Epithelial cell of prostate (primary cell): ENCODE results near the gene TTC7B.

Experiments used
- DNase-seq: peaks from one replicate; pipeline ENCODE4 v3.0.0-alpha.2; 2011; ENCODE audit warnings: low read depth, low spot score
- H3K27ac ChIP-seq: fragments of 450-650 bp; 2 replicates; pipeline ENCODE4 v1.5.1; 2017; ENCODE audit warnings: mild to moderate bottlenecking

TTC7B gene

DNA sequence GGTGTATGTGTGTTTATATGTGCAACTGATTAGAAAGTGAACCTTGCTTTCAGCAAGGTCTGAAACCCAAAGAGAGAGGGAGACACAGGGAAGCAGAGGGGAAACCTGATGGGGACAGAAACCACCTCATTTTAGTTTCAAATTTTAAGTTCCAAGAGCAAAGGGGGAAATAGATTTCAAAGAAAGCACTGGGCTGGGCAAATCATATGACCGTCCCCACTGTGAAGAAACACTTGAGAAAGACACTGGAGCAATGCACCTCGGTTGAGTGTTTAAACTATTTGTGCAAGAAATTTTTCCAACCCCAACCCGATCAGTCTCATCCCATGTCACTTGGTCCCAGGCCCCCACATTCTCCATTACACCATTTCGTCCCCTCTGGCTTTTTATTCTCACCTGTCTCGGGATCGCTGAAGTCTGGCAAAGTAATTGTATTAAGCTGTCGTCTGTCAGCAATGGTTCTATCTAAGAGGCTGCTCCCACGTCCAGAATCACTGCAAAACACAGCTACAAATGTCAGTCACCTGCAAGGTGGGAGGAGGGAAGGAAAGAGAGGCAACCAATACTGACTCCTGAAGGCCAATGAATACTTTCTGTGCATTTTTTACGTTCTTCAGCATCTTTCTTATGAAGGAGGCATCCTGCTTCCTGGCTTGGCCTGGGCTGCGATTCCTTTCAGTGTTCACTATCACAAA is 205.7 kb downstream of the TTC7B start:
- DNase-seq = no peak
- no peak overlapping the region for H3K27ac ChIP-seq

DNA sequence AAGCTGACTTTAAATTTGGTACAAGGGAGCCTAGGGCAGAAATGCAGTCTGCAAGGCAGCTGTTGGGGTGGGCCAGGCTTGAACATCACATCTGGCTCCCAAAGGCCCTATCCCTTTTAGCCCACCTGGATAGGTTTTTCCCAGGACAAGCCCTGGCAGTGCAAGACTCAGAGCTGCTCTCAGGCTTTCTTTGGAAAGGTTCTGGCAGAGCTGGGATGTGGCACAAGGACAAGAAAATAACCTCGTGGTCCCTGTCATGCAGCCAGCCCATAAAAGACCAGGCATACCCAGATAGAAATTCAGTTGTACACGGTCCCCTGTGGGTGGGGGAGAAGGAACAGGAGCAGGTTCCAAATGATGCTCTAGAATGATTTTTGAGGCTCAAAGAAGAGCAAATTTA is 206.9 kb downstream of the TTC7B start:
- no peak for DNase-seq
- no peak overlapping the region for H3K27ac ChIP-seq

DNA sequence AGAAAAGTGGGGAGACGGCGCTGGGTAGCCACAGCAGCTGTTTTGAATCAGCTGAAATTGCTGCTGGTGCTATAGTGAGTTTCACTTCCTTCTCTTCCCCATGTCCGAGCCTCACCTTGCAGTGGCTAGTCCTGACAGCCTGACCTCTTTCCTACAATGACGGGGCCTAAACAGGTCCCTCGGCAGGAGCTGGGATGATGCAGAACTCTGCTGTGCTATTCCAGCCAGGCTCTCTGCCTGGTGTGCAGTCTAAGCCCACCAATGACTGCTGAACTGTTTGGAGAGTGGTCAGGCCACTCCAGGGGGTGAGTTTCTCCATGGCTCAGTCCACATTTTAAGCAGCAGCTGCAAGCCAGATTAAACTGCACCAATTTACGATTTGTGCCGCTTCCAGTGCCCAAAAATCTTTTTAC is 207.3 kb downstream of the TTC7B start:
- no peak for DNase-seq
- no peak overlapping the region for H3K27ac ChIP-seq

DNA sequence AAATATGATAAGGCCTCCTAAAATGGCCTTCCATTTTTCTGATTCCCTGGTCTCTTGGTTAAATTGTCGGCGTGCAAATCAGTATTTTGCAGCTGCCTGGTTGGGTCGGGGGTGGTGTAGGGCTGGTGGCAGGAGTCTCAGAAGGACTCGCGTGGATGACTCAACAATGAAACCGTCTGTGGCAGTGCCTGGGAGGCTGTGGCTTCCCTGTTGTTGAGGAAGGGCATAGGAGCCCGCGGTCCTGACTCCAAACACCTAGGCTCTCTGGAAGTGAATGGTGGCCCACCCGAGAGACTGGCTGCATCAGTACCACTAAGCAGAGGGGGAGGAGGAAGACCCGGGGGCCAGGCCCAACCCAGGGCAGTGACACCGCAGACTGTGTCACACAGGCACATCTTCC is 207.9 kb downstream of the TTC7B start:
- DNase-seq = no peak
- H3K27ac ChIP-seq = no peak overlapping the region

DNA sequence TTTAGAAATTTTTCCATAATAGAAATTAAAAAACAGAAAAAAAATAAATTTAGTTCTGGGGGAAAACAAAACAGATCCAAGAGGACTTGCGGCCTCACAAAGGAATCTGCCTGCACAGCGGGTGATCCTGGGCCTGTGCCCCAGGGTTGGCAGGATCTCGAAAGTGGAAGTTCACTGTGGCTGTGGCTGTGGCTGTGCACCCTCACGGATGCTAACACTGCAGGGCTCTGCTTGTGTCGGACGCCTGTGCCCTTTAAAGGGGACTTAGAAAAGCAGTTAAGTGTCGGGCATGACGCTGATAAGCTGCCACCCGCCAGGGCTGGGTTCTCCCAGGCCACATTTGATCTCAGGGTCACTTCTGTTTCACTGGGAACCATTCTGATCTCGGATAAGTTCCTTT is 209.1 kb downstream of the TTC7B start:
- DNase-seq = no peak

DNA sequence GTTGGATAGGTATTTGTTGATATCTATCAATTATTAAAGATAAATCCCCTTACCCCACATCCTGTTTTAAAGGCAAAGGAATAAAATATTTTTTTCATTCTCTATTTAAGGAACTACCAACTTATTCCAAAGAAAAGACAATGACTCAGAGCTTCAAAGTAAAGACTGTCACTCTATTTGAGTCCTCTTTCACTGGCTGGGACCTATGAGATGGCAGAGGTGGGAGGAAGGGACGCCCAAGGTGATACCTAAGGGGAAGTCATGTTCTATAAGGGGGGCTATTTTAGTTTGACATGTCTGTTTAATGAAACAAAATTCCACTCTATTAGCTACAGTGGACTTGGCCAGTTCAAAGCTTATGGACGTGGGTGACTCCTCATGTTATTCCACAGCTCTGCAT is 209.8 kb downstream of the TTC7B start:
- DNase-seq = no peak
- H3K27ac ChIP-seq = no peak overlapping the region

More for the DNA sequence above, 209.1 kb downstream of the TTC7B start:
- no peak overlapping the region for H3K27ac ChIP-seq

DNA sequence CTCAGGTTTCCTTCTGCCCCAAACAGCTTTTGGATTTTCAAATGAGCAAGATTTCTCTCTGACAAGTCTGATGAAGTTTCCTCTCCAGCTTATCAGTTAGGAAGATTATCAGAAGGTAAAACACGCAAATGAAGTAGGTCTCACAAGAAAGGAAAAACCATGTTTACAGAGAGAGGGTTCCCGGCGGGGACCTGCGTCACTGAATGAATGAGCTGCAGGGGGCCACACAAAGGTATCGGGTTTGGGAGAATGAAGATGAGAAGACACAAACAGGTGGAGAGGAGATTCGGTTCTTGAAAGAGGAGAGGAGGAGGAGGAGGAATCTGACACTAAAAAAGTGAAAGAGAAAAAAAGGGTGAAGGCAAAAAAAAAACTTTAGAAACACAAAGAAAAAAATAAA is 210.8 kb downstream of the TTC7B start:
- no peak overlapping the region for H3K27ac ChIP-seq
- no peak for DNase-seq

DNA sequence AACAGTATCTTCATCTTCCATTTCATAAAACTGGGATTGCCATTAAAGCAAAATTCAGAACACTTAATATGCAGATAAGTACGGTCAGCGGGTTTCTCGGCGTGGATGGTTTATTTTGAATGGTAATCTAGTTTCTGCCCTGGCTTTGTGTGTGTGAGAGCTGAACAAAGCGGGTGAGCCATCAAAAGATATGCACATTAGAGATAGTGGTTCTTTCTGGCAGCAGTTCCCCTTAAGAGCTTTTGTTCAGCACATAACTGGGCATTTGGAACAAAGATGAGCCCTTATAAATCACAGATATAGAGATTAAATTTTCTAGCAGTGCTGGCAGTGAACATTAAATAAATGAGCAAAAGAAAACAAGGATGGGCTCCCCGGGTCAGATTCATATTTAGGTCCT is 211.9 kb downstream of the TTC7B start:
- H3K27ac ChIP-seq = no peak overlapping the region
- DNase-seq = no peak

DNA sequence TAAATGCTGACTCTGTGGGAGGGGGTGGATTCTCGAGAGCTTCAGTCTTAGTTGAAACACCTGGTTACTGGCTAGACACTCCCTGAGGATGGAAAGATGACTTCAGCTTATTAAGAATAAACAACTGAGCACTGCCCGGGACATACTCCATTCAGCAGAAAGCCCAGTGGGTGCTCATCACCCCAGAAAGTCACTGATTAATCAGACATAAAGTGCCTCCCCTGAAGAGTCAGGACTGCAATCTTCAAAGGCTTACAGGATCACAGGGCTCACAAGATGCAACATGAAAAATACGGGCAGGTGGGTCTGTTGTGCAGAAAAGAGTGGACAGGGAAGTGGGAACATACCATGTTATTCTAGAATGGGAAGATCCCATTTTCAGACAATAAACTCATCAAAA is 212.4 kb downstream of the TTC7B start:
- DNase-seq = no peak
- H3K27ac ChIP-seq = no peak overlapping the region

DNA sequence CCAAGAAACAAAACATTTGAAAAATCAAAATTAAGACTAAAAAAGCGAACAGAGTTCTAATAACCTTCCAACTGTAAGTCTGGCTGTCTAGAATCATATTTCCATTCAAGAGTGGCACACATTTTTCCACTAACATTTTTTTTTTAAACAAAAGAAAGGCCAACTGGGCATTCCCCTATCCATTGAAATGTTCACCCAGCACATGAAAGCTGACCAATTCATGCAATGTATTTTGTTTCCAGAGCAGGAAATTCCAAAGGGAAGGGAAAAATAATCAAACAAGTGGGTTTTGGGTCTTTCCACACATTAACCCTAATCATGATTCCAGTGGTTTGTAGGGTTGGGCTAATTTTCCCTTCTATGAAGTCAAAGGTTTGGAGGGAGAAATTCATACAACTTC is 212.9 kb downstream of the TTC7B start:
- no peak overlapping the region for H3K27ac ChIP-seq
- no peak for DNase-seq

DNA sequence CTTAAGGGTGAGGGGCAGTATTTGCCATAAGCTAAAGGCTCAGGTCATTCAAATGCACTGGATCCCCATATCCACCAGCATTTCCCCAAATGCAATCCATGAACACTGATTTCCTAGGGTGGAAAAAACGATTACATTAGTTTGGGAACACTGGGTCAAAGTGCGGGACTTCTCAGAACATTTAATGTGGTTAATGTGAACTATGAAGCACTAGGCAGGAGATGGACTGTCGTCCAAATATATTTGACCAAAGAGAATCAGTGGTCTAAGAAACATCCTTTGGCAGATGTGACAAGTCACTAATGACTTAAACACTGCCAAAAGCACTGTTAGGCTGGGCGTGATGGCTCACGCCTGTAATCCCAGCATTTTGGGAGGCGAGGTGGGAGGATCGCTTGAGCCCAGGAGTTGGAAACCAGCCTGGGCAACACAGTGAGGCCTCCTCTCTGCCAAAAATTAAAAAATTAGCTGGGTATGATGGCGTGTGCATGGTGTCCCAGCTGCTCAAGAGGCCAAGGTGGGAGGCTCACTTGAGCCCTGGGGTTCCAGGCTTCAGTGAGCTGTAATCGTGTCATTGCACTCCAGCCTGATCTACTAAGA is 214.0 kb downstream of the TTC7B start:
- no peak overlapping the region for H3K27ac ChIP-seq
- no peak for DNase-seq

DNA sequence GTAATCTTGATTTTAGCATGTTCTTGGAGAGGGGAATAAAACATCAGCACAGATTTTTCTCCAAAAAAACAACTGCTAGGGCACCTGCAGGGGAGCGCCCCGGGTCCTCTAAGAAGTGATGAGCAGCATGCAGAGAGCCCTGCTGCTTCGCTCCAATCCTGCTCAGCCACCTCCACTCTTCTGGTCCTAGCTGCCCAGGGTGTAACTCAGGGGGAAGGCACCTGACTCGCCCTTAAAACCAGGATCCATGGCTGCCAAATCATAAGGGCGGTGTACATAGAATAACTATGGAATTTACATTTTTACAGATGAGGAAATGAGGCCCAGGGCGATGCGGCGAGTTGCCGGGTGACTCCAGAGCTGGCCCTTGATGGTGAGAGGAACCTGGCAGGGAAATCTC is 214.7 kb downstream of the TTC7B start:
- DNase-seq = no peak

DNA sequence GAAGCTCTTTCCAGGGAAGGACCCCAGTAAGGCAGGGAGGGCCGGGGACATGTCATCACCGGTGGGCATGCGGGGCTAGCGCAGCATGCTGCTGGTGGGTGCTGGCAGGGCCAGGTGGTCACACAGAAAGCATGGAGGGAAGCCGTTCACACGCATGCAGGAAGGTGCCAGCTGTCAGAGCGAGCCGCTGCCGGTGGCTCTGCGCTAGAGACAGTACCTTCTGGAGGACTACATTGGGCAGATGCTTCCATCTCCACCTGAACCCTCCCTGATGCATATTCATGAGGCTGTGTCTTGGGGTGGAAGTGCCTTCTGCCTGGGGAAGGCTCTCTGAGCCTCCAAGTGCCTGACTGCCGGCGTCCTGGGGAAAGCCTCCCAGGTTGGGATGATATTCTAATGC is 215.6 kb downstream of the TTC7B start:
- DNase-seq = no peak
- no peak overlapping the region for H3K27ac ChIP-seq

More for the DNA sequence above, 214.7 kb downstream of the TTC7B start:
- H3K27ac ChIP-seq = no peak overlapping the region

DNA sequence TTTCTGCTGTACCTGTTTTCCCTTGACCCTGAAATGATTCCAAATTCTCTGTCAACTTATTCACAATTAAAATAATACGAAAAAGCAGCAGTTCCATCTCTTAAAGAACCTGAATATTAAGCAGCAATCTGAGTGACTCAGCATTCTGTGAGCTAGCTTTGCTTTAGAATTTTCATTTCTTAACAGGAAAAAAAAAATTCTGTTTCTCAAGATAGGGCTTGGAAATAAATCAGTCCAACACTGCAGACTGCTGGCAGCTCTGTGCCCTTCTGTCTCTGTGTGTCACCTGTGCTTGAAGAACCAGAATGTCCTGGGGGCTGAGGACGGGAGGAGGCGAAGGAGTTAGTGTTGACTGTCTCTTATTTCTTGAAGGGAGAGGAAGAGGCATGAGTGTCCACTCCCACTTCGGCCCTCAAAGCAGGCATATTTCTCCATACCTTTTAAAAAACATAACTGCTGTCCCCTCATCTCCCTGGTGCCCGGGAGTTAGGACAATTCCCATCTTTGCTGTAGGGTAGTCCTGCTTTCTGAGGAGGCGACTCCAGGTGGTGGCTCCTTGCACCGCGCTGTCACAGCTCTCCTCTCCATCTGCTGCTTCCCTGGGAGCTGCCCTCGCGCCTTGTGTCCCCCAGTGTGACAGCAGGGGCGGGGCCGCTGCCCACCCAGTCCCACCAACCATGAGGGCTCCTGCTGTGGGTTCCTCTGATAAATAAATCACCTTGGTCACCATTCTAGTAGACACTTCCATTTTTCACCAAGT is 216.3 kb downstream of the TTC7B start:
- DNase-seq = no peak
- no peak overlapping the region for H3K27ac ChIP-seq

DNA sequence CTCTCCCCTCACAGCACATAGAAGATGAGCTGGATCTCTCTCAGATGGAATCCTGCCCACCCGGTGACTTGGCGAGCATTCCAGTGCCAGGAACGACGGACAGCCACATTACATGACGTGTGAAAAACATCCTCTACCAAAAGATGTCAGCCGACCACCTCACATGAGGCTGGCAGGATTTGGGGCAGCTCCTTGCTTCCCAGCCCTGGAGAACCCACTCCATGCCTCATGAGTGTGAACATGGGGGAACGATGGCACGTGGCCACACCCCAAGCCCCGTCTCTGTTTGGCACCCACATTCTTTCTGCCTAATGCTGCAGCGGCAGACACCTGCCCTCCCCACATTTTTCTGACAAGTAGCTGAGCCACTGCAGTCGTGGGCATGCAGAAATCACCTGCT is 216.9 kb downstream of the TTC7B start:
- no peak overlapping the region for H3K27ac ChIP-seq
- DNase-seq = no peak

DNA sequence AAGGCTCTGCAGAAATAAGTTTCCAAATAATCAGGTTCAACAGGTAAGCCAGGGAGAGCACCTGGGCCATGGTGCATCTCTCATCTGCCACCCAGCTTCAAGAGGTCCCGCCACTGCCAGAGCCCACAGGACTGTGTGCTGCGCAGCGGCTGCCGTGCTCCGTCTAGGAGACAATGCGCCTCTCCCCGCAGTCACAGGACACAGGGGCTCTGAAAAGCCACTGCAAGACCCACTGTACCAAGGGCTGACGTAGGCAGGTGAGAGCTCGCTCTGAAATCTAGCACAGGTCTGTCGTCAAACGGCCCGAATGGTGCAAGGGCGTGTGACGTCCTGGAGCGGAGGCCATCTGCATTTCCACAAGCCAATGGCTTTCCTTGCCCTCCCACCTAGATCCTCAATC is 218.3 kb downstream of the TTC7B start:
- DNase-seq = no peak
- H3K27ac ChIP-seq = no peak overlapping the region

DNA sequence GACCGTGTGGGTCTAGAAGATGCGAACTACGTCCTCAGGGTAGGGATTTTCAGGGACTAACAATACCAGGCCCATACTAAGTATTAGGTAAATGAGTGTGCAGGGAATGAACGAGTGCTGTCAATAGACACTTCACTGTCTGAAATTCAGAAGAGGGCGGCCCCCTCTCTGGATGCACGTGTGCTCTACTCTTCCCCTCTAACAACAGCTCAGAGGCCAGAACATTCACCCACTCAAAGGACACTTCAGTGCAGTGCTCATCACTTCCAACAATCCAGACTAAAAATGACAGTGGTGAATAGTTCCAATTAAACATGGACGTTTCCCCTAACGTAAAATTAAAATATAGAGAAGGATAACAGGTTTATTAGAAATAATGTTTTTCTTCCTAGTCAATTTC is 219.5 kb downstream of the TTC7B start:
- H3K27ac ChIP-seq = no peak overlapping the region
- DNase-seq = no peak

DNA sequence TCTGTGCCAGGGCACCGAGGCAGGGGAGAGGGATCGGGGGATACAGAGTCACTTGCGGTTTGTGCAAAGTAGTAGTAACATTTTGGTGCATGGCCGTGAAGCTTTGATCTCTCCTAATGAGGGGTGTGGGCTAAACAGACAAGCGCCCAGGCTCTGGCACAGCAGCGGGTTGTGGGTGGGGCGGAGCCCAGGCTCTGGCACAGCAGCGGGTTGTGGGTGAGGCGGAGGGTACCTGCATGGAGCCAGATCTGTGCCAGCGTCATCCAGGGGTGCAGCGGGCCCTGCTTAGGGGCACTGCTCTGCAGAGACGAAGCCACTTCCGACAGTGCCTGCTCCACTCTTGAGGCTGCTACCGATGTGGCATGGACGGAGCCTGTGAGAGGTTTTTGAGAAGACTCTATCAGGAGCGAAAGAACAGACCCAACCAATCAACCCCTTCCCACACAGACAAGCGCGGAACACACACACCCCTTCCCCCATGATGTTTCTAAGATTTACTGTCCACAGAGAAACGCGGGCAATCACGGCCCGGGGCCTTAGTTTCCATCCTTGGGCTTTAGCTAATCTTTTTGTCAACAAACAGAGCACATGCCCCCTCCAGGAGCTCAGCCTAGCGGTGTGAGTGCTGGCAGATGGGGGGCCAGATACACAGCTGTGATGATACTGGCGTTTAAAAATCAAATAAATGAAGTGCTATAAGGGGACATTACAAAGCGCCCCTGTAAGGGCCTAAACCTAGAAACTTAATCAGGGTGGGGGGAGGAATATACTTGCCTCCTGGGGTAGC is 222.8 kb downstream of the TTC7B start:
- H3K27ac ChIP-seq = no peak overlapping the region
- DNase-seq = no peak

DNA sequence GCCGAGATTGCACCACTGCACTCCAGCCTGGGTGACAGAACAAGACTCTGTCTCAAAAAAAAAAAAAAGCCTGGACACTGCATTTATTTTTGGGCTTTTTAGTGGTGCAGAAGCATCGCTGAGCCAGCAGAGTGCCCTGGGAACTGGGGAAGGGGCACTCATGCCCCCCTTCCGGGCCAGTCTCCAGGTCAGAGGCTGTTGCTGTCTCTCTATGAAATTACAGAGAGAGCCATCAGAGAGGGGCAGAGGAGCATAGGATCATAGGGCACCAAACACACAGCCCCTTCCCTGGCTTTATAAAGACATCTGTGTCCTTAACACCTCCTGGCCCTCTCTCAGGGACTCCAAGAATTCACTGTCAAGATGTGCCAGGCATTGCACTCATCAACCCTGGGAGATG is 223.6 kb downstream of the TTC7B start:
- no peak overlapping the region for H3K27ac ChIP-seq
- no peak for DNase-seq

DNA sequence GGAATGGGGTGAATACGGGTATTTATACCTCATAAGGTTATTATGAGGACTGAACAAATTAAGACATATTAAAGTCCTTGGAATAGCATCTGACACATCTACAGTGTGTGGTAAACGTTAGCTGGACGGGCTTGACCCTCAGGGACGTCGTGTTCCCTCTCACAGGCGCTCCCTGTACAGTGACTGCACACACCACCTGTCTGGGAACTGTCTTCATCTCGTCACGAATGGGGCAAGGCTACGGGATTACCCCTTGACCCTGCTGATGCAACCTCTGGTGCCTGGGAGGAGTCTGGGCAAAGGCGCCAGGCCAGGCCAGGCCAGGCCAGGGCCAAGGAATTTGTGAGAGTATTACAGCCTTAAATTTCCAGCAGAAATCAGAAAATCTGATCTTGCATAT is 228.3 kb downstream of the TTC7B start:
- no peak for DNase-seq
- H3K27ac ChIP-seq = no peak overlapping the region
